ENCODE results near the gene HDAC3. TPM values are rescaled to one million over a fixed set of nuclear protein-coding genes. Genes with fewer than 3 reads are reported as not detected.
A peak's percentile ranks its signal among the peaks of the same experiment; 100 is the strongest.

Gene HDAC3
- polyA plus RNA-seq, 1 donor: 47.7 TPM

- DNase-seq (ENCODE audit: low read depth): no peak
Measured at GRCh38 chr5:141657937-141658545, 21.4 kb upstream of the HDAC3 start.

- no peak for DNase-seq (ENCODE audit: low read depth)
Measured at GRCh38 chr5:141657404-141657803, 20.8 kb upstream of the HDAC3 start.

GRCh38 chr5:141656396-141656795 is 19.7 kb upstream of the HDAC3 start:
- no peak for DNase-seq (ENCODE audit: low read depth)

GRCh38 chr5:141655020-141655419 is 18.4 kb upstream of the HDAC3 start:
- no peak for DNase-seq (ENCODE audit: low read depth)

GRCh38 chr5:141654298-141654697 is 17.6 kb upstream of the HDAC3 start:
- no peak for DNase-seq (ENCODE audit: low read depth)

- no peak for DNase-seq (ENCODE audit: low read depth)
Measured at GRCh38 chr5:141651728-141652105, 15.1 kb upstream of the HDAC3 start.

GRCh38 chr5:141650851-141651727 is 14.4 kb upstream of the HDAC3 start, which contains the start of gene FCHSD1:
TSS of gene FCHSD1 (minus strand) at chr5:141651418. CDS start at chr5:141651368, 50 bp downstream.
- DNase-seq (ENCODE audit: low read depth): peak; percentile 20

GRCh38 chr5:141649972-141650371 is 13.3 kb upstream of the HDAC3 start:
- no peak for DNase-seq (ENCODE audit: low read depth)

- DNase-seq (ENCODE audit: low read depth): no peak
Measured at GRCh38 chr5:141649056-141649688, 12.5 kb upstream of the HDAC3 start.

- no peak for DNase-seq (ENCODE audit: low read depth)
Measured at GRCh38 chr5:141647851-141648250, 11.2 kb upstream of the HDAC3 start.

GRCh38 chr5:141647242-141647641 is 10.6 kb upstream of the HDAC3 start:
- DNase-seq (ENCODE audit: low read depth): no peak

GRCh38 chr5:141646026-141646425 is 9.4 kb upstream of the HDAC3 start:
- DNase-seq (ENCODE audit: low read depth): no peak

- no peak for DNase-seq (ENCODE audit: low read depth)
Measured at GRCh38 chr5:141641634-141642267, 5.1 kb upstream of the HDAC3 start.

GRCh38 chr5:141640698-141641097 is 4.0 kb upstream of the HDAC3 start:
- DNase-seq (ENCODE audit: low read depth): no peak

- no peak for DNase-seq (ENCODE audit: low read depth)
Measured at GRCh38 chr5:141640051-141640415, 3.4 kb upstream of the HDAC3 start.

- no peak for DNase-seq (ENCODE audit: low read depth)
Measured at GRCh38 chr5:141639357-141640050, 2.9 kb upstream of the HDAC3 start.

- DNase-seq (ENCODE audit: low read depth): no peak
Measured at GRCh38 chr5:141638771-141639170, 2.1 kb upstream of the HDAC3 start.

GRCh38 chr5:141637767-141638419 is 1.2 kb upstream of the HDAC3 start:
- DNase-seq (ENCODE audit: low read depth): no peak

- no peak for DNase-seq (ENCODE audit: low read depth)
Measured at GRCh38 chr5:141637123-141637766, 596 bp upstream of the HDAC3 start.

- DNase-seq (ENCODE audit: low read depth): no peak
Measured at GRCh38 chr5:141636106-141636412, 590 bp downstream of the HDAC3 start.

GRCh38 chr5:141635646-141636045 is 1.0 kb downstream of the HDAC3 start:
- no peak for DNase-seq (ENCODE audit: low read depth)
